Colon (tissue), 2 donors: ENCODE measurements around the gene CACNB2.
"Not testable (repeated sequence)": the region's sequence is repeated elsewhere in the genome, so short reads cannot be mapped to it uniquely, and the experiment has no call there.

Source experiments
- FAIRE-seq: peaks from 2 replicates; lab custom pipeline; 2012; peaks lifted over from hg19 to GRCh38; lab: Jason Lieb, UNC
- donor health status: control.
- donor health status: control.

The CACNB2 gene

DNA sequence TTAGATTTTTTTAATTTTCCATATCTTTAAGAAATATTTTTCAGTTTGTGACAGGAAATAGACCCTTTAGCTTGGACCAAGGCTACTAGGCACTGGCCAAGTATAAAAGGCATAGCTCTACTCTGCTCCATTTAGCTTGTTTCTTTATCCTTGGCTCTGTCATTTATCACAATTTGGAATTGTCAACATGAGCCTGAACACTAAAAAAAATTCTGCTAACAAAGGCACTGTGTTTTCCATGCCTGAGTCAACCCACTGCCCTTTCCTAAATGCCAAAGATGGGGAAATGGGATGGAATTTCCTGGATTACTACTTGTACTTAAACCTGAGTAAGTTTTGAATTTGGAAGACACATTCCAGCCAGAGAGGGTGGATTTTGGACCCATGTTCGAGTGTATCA, 382.8 kb downstream of the CACNB2 start:
- no peak for FAIRE-seq

DNA sequence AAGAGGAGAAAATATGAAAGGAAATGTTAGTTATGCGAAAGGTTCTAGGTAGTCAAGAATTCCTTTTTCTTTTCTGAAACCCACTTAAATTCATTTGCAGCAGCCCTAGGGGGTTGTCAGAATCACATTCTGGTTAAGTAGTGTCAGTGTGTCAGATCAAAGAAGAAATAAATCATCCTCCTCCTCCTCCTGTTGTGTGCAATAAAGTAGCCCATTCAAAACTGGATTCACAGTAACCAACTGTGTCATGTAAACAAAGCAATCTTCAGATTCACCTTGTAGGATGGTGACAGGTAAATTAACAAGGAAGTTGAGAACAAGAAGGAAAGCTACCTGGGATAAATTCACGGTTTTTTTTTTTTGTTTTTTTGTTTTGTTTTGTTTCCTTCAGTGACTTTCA, 383.6 kb downstream of the CACNB2 start:
- no peak for FAIRE-seq

DNA sequence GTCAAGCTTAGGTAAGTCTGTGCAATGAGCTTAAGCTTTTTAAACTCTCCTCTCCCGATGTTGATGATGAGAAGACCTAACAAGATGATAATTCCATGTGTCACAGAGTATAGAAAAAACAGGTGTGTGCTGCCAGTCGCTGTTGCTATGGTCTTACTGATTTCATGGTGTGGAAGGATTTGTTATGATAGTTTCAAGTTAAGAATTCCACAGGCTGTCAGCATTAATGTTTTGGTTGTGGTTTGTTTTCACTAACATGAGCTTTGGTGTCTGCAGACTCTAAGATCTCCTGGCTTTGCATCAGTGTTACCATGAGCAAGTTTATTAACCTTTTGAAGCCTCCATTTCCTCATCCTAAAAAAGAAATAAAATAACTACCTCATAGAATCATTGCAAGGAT, 387.5 kb downstream of the CACNB2 start:
- FAIRE-seq, result no peak

DNA sequence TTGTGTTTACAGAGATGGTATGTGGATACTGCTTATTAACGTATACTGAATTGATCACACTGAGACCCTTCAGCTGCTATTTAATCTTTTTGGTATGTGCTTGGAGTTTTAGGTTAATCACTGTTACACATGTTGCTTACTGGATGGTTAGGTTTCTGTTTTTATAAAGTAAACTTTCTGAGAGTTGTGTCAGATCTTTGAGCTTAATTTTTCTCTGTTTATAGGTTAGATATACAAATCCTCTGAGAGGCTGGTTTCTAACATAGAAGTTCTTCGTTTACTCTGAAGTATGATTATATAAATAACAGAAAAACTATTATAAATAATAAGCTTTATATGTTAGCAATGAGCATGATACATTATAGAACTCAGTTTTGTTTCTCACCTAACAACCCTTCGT, 388.1 kb downstream of the CACNB2 start:
- no peak for FAIRE-seq

DNA sequence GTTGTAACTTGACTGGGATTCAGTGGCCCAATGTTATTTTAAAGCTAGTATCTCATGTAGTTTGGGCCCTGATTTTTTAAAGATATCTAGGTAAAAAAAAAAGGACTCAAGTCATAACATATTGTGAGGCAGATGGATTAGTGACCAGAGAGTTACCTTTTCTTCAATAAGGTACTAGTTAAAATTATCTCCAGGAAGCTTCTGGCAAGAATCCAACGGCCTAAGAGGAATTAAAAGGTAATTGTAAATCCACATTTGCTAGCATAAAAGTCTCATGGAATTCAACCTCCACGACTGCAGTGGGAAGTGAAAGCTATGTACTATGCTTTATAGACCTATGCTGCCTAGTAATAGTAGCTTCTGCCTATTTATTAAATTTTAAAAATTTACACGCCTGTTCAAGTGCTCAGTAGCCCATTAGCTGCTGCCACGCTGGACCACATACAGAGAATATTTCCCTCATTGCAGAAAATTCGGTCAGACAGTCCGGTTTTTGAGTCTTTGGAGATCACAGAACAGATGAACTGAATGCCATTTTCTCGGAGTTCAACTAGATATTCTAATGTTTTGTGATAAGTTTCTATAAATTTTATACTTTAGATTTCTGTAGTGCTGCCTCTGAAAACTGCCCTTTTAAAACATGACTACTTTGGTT, 392.8 kb downstream of the CACNB2 start:
- no peak for FAIRE-seq

DNA sequence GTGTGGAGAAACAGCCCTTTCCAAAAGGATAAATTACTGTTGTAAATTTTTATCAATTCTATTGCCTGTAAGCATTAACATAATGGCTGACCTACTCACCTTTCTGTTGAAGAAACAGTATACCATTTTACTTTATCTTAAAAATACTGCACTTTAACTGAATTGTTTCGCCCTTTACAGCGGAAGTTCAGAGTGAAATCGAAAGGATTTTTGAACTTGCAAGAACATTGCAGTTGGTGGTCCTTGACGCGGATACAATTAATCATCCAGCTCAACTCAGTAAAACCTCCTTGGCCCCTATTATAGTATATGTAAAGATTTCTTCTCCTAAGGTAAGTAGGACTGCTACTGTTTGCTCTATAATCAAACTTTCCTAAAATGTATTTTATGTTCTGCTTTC, 393.7 kb downstream of the CACNB2 start:
- no peak for FAIRE-seq

DNA sequence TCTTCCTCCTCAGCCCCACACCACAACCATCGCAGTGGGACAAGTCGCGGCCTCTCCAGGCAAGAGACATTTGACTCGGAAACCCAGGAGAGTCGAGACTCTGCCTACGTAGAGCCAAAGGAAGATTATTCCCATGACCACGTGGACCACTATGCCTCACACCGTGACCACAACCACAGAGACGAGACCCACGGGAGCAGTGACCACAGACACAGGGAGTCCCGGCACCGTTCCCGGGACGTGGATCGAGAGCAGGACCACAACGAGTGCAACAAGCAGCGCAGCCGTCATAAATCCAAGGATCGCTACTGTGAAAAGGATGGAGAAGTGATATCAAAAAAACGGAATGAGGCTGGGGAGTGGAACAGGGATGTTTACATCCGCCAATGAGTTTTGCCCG, 399.1 kb downstream of the CACNB2 start:
- FAIRE-seq, result no peak

DNA sequence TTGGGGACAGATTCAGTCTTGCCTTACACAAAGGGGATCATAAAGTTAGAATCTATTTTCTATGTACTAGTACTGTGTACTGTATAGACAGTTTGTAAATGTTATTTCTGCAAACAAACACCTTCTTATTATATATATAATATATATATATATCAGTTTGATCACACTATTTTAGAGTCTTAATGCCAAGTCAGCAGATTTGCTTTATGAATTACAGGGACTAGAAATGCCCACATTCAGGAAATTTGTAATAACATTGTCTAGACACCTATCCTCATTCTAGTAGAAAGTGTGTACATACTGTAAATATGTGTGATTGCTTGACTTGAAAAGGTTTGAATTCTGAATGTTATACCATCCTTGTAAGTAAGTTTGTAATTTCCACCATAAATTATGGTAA, 400.0 kb downstream of the CACNB2 start:
- no peak for FAIRE-seq

DNA sequence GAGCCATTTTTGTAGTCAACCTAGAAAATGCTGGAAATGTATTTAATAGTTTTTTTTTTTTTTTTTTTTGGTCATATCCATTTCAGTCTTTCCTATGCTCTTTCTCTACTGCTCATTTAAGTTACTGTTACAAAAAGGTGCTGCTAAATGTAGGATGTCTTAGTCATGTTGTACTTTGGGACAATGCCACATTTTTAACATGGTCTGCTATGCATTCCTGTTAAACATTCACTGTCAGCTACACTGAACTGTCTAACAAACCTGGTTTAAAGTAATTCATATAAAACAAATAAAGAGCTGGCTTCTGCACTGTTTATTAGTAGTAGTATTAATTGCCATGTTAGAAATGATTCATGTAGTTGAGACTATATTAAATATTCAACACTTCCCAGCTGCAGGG, 402.6 kb downstream of the CACNB2 start:
- FAIRE-seq, result no peak

DNA sequence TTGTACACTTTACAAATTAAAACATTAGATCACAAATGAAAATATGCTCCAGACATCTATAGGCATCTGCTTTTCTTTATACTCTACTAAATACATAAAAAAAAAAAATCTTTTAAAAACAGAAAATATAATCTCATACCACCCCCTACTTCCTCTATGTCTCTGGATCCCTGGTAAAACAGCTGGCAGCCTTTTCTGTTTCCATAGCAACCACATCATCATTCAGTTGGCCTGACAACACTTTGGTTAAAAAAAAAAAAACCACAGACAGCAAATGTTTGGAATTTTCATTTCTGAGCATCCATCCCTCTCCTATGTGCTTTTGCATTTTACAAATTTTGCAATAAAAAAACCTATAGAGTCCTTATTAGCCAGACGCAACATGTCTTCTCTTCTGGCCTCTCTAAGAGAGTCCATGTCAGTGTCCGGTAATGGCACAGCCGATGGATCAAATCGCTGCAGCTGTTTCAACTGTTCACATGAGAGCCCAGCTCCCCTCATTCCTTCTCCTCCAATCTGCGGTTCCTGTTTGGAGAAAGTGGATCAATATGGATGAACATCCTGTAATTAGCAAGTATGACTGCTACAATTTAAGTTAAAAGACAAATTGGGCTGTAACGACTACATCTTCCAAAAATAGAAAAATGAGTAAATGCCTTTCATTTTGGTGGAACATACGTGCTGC, 405.5 kb downstream of the CACNB2 start:
- FAIRE-seq, result peak; percentile 38

DNA sequence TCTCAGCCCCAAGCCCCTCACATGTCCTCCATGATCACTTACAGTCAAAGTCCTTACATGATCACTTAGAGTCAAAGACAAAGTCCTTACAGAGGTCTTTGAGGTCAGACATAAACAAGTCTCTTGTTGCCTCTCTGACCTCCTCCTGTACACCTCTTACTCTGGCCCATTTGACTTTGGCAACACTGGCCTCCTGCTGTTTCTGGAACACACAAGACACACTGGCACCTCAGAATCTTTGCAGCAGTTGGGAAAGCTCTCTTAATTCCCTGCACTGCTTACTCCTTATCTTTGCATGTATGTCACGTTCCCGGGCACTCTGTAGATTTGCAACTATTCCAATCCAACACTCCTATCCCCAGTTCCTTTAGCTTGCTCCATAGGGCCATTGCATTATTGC, 408.9 kb downstream of the CACNB2 start:
- FAIRE-seq, result no peak

DNA sequence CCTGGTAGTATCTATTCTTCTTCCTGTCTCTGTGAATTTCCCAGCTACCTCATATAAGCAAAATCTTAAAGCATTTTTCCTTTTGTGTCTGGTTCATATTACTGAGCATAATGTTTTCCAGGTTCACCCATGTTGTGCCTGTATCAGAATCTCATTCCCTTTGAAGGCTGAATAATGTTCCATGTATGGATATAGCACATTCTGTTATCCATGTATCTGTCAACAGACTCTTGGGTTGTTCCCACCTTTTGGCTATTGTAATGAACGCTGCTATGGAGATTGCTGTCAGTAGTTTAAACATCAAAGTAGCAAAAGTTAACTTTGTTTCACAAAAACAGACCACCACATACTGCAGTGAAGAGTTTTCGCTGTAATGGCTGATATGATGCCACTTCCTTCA, 411.2 kb downstream of the CACNB2 start:
- FAIRE-seq, result no peak

DNA sequence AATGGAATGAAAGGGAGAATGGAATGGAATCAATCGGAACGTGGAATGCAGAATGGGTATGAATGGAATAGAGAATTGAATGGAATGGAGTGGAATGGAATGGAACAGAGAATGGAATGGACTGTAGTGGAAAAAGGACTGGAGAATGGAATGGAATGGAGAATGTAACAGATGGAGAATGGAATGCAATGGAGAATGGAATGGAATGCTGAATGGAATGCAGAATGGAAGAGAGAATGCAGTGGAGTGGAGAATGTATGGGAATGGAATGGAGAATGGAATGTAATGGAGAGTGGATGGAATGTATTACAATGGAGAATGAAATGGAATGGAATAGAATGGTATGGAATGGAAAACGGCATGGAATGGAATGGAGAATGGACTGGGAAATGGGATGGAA, 414.3 kb downstream of the CACNB2 start:
- no peak for FAIRE-seq

DNA sequence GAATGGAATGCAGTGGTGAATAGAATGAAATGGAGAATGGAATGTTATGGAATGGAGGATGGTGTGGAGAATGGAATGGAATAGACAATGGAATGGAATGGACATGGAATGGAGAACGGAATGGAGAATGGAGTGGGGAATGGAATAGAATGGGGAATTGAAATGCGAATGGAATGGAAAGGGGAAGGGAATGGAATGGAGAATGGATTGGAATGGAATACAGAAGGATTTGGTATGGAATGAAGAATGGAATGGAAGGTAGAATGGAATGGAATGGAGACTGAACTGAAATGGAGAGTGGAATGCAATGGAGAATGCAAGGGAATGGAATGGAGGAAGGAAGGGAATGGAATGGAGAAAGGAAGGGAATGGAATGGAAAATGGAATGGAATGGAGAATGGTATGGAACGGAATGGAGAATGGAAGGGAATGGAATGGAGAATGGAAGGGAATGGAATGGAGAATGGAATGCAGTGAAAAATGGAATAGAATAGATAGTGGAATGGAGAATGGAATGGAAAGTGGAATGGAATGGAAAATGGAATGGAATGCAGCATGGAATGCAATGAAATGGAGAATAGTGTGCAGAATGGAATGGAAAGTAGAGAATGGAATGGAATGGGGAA, 416.4 kb downstream of the CACNB2 start:
- no peak for FAIRE-seq

DNA sequence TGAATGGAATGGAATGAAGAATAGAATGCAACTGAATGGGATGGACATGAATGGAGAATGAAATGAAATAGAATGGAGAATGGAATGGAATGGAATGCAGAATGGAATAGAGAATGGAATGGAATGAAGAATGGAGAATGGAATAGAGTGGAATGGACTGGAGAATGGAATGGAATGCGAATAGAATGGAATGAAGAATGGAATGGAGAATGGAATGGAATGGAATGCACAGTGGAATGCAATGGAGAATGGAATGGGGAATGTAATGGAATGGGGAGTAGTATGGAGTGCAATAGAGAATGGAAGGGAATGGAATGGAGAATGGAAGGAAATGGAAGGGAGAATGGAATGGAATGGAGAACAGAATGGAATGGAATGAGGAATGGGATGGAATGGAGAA, 417.7 kb downstream of the CACNB2 start:
- no peak for FAIRE-seq

DNA sequence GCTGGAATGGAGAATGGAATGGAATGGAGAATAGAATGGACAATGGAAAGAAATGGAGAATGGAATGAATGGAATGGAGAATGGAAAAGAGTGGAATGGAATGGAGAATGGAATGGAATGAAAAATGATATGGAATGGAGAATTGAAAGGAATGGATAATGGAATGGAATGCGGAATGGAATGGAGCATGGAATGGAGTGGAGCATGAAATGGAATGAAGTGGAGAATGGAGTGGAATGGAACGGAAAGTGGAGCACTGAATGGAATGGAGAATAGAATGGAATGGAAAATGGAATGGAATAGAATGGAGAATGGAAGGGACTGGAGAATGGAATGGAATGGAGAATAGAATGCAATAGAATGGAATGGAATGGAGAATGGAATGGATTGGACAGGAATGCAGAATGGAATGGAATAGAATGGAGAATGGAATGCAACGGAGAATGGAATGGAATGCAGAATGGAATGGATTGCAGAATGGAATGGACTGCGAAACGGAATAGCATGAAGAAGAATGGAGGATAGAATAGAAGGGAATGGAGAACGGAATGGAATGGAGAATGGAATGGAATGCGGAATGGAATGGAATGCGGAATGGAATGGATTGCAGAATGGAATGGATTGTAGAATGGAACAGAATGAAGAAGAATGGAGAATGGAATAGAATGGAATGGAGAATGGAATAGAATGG, 421.8 kb downstream of the CACNB2 start:
- no peak for FAIRE-seq

DNA sequence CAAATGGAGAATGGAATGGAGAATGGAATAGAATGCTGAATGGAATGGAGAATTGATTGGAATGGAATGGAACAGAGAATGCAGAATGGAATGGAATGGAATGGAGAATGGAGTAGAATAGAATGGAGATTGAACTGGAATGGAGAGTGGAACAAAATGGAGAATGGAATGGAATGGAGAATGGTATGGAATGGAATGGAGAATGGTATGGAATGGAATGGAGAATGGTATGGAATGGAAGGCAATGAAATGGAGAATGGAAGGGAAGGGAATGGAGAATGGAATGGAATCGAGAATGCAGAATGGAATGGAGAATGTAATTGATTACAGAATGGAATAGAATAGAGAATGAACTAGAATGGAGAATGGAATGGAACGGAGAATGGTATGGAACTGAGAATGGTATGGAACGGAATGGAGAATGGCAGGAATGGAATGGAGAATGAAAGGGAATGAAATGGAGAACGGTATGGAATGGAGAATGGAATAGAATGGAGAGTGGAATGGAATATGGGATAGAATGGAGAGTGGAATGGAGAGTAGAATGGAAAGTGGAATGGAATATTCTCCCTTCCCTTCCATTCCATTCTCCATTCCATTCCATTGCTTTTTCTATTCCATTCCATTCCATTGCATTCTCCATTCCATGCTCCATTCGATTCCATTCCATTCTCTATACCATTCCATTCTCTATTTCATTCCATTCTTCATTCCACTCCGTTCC, 422.9 kb downstream of the CACNB2 start:
- FAIRE-seq, result no peak

DNA sequence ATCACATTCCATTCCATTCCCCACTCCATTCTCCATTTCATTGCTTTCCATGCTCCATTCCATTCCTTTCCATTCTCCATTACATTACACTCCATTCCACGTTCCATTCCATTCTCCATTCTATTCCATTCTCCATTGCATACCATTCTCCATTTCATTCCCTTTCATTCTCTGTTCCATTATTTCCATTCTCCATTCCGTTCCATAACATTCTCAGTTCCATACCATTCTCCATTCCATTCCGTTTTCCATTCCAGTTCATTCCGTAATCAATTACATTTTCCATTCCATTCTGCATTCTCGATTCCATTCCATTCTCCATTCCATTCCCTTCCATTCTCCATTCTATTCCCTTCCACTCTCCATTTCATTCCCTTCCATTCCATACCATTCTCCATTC, 424.8 kb downstream of the CACNB2 start:
- FAIRE-seq, result no peak

DNA sequence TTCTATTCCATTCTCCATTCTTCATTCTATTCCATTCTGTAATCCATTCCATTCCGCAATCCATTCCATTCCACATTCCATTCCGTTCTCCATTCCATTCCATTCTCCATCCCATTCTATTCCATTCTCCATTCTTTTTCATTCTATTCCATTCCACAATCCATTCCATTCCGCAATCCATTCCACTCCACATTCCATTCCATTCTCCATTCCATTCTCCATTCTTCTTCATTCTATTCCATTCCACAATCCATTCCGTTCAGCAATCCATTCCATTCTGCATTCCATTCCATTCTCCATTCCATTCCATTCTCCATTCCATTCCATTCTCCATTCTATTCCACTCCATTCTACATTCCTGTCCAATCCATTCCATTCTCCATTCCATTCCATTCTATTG, 426.0 kb downstream of the CACNB2 start:
- no peak for FAIRE-seq

DNA sequence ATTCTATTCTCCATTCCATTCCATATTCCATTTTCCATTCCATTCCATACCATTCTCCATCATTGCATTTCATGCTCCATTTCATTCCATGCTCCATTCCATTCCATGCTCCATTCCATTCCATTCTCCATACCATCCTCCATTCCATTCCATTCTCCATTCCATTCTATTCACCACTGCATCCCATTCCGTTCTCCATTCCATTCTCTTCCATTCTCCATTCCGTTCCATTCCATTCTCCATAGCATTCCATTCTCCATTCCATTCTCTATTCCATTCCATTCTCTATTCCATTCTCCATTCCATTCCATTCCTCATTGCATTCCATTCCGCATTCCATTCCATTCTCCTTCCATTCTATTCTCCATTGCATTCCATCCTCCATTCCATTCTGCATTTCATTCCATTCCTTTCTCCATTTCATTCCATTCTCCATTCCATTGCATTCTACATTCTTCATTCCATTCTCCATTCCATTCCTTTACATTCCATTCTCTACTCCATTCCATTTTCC, 427.2 kb downstream of the CACNB2 start:
- FAIRE-seq, result no peak

DNA sequence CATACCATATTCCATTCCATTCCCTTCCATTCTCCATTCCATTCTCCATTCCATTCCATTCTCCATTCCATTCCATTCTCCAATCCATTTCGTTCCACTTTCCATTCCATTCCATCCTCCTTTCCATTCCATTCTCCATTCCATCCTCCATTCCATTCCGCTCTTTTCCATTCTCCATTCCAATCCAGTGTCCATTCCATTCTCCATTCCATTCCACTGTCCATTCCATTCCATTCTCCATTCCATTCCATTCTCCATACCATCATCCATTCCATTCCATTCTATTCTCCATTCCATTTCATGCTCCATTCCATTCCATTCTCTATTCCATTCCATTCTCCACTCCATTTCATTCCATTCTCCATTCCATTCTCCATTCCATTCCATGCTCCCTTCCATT, 430.2 kb downstream of the CACNB2 start:
- FAIRE-seq, result not testable (repeated sequence)

DNA sequence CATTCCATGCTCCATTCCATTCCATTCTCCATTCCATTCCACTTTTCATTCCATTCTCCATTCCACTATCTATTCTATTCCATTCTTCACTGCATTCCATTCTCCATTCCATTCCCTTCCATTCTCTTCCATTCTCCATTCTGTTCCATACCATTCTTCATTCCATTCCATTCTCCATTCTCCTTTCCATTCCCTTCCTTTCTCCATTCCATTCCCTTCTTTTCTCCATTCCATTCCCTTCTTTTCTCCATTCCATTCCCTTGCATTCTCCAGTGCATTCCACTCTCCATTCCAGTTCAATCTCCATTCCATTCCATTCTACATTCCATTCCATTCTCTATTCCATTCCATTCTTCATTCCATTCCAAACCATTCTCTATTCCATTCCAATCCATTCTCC, 430.9 kb downstream of the CACNB2 start:
- FAIRE-seq, result no peak
